ENCODE data around the gene CLNK.

CLNK gene

GRCh38 chr4:10460313-10461047 is 224.1 kb downstream of the CLNK start:
- H3K79me2 ChIP-seq (ENCODE audit: insufficient read depth, low read length), result no peaks in the 10 kb centered on the region
- no peaks in the 10 kb centered on the region for H3K27me3 ChIP-seq (ENCODE audit: insufficient read depth, low read length)
- H3K4me1 ChIP-seq (ENCODE audit: insufficient read depth, low read length, severe bottlenecking), result peaks cover 22% of the 10 kb centered on the region
- peak overlapping the region; percentile 67 for H3K4me2 ChIP-seq (ENCODE audit: low read length)
- no peaks in the 10 kb centered on the region for H3K36me3 ChIP-seq (ENCODE audit: insufficient read depth, low read length)
- no peaks in the 10 kb centered on the region for H3K9me3 ChIP-seq (ENCODE audit: low read length)
- no peaks in the 10 kb centered on the region for H3F3A ChIP-seq (ENCODE audit: insufficient read depth, low read length)
- H3K27ac ChIP-seq (ENCODE audit: low read depth, low read length, poor library complexity, severe bottlenecking), result no peak overlapping the region
- no peak overlapping the region for H2AFZ ChIP-seq (ENCODE audit: low read length)
- no peaks in the 10 kb centered on the region for H3K9me2 ChIP-seq (ENCODE audit: low read depth, low read length)
- no peaks in the 10 kb centered on the region for H4K20me1 ChIP-seq (ENCODE audit: insufficient read depth, low read length)
- H3K4me3 ChIP-seq (ENCODE audit: low read depth, low read length, poor library complexity, severe bottlenecking), result peak overlapping the region; percentile 45
- H3K9ac ChIP-seq (ENCODE audit: low read length), result peak overlapping the region; percentile 37; the same call in 1 of the 2 replicates
- no peak for TF ChIP-seq EZH2 (IDR thresholded peaks at IDR 0.05; ENCODE audit: borderline replicate concordance, low read length)
- no peak for TF ChIP-seq CTCF (IDR thresholded peaks at IDR 0.05; ENCODE audit: low read length)

- H3K27me3 ChIP-seq (ENCODE audit: insufficient read depth, low read length), result no peaks in the 10 kb centered on the region
- H3F3A ChIP-seq (ENCODE audit: insufficient read depth, low read length), result no peaks in the 10 kb centered on the region
- H3K4me1 ChIP-seq (ENCODE audit: insufficient read depth, low read length, severe bottlenecking), result peaks cover 23% of the 10 kb centered on the region
- H3K9ac ChIP-seq (ENCODE audit: low read length), result no peak overlapping the region
- no peak overlapping the region for H3K4me3 ChIP-seq (ENCODE audit: low read depth, low read length, poor library complexity, severe bottlenecking)
- TF ChIP-seq EZH2 (IDR thresholded peaks at IDR 0.05; ENCODE audit: borderline replicate concordance, low read length) (no peak), CTCF (IDR thresholded peaks at IDR 0.05; ENCODE audit: low read length) (no peak)
- no peaks in the 10 kb centered on the region for H3K79me2 ChIP-seq (ENCODE audit: insufficient read depth, low read length)
- no peaks in the 10 kb centered on the region for H4K20me1 ChIP-seq (ENCODE audit: insufficient read depth, low read length)
- no peak overlapping the region for H3K27ac ChIP-seq (ENCODE audit: low read depth, low read length, poor library complexity, severe bottlenecking)
- no peak overlapping the region for H3K4me2 ChIP-seq (ENCODE audit: low read length)
- H3K36me3 ChIP-seq (ENCODE audit: insufficient read depth, low read length), result peaks cover 4% of the 10 kb centered on the region; the same call in 1 of the 2 replicates
- no peaks in the 10 kb centered on the region for H3K9me3 ChIP-seq (ENCODE audit: low read length)
- no peaks in the 10 kb centered on the region for H3K9me2 ChIP-seq (ENCODE audit: low read depth, low read length)
- no peak overlapping the region for H2AFZ ChIP-seq (ENCODE audit: low read length)
These were observed 225.3 kb downstream of the CLNK start for GRCh38 chr4:10459305-10459704.

- Histone ChIP-seq H3K9me3 (ENCODE audit: low read length) (no peaks in the 10 kb centered on the region), H3K27me3 (ENCODE audit: insufficient read depth, low read length) (no peaks in the 10 kb centered on the region), H3F3A (ENCODE audit: insufficient read depth, low read length) (no peaks in the 10 kb centered on the region), H4K20me1 (ENCODE audit: insufficient read depth, low read length) (no peaks in the 10 kb centered on the region), H3K79me2 (ENCODE audit: insufficient read depth, low read length) (no peaks in the 10 kb centered on the region), H3K27ac (ENCODE audit: low read depth, low read length, poor library complexity, severe bottlenecking) (no peak overlapping the region), H3K36me3 (ENCODE audit: insufficient read depth, low read length) (peaks cover 15% of the 10 kb centered on the region), H3K9ac (ENCODE audit: low read length) (peak overlapping the region; percentile 59; the same call in 1 of the 2 replicates), H3K9me2 (ENCODE audit: low read depth, low read length) (no peaks in the 10 kb centered on the region), H2AFZ (ENCODE audit: low read length) (no peak overlapping the region), H3K4me2 (ENCODE audit: low read length) (peak overlapping the region; percentile 89), H3K4me3 (ENCODE audit: low read depth, low read length, poor library complexity, severe bottlenecking) (peak overlapping the region; percentile 82), H3K4me1 (ENCODE audit: insufficient read depth, low read length, severe bottlenecking) (peaks cover 23% of the 10 kb centered on the region)
- TF ChIP-seq CTCF (IDR thresholded peaks at IDR 0.05; ENCODE audit: low read length) (no peak), EZH2 (IDR thresholded peaks at IDR 0.05; ENCODE audit: borderline replicate concordance, low read length) (no peak)
These were observed 226.4 kb downstream of the CLNK start for GRCh38 chr4:10458177-10458576.

Data from OCI-LY1 (cell line).